Muscle layer of duodenum (tissue), 2 donors: ENCODE measurements around the gene CHCHD6.

Source experiments
- H3K27ac ChIP-seq: one replicate; pipeline ENCODE4 v1.7.0; 2013; ENCODE audit warnings: mild to moderate bottlenecking, low read length
- H3K27me3 ChIP-seq: one replicate; pipeline ENCODE4 v1.7.0; 2013; ENCODE audit warnings: low read depth, mild to moderate bottlenecking, control low read depth, low read length
- H3K36me3 ChIP-seq, 2 donors: one replicate each; pipeline ENCODE4 v1.7.0; 2013; ENCODE audit warnings: low read length in 2 of 2, control low read depth in 1 of 2, mild to moderate bottlenecking in 1 of 2; ENCODE audit not compliant: insufficient read depth in 2 of 2, control insufficient read depth in 1 of 2
- H3K4me1 ChIP-seq, 2 donors: one replicate each; pipeline ENCODE4 v1.7.0; 2013; ENCODE audit warnings: low read length in 2 of 2, mild to moderate bottlenecking in 2 of 2, control low read depth in 1 of 2, moderate library complexity in 1 of 2; ENCODE audit not compliant: insufficient read depth in 2 of 2, control insufficient read depth in 1 of 2
- H3K4me3 ChIP-seq, 2 donors: one replicate each; pipeline ENCODE4 v1.7.0; 2013; ENCODE audit warnings: low read length in 2 of 2, low read depth in 1 of 2, mild to moderate bottlenecking in 1 of 2
- H3K9me3 ChIP-seq, 2 donors: one replicate each; pipeline ENCODE4 v1.7.0; 2013; ENCODE audit warnings: low read length in 2 of 2, control low read depth in 1 of 2, mild to moderate bottlenecking in 1 of 2; ENCODE audit not compliant: control insufficient read depth in 1 of 2
- donor health status: healthy.

CHCHD6 gene

GRCh38 chr3:127000119-127000518, 296.1 kb downstream of the CHCHD6 start:
- Histone ChIP-seq H3K4me3 (no peak overlapping the region), H3K36me3 (no peaks in the 10 kb centered on the region), H3K27ac (no peak overlapping the region), H3K27me3 (no peaks in the 10 kb centered on the region), H3K4me1 (peaks cover 0 to 30% of the 10 kb centered on the region in 2 donors), H3K9me3 (no peaks in the 10 kb centered on the region)

GRCh38 chr3:127000761-127001160, 296.7 kb downstream of the CHCHD6 start:
- no peaks in the 10 kb centered on the region for H3K36me3 ChIP-seq
- H3K27ac ChIP-seq, result no peak overlapping the region
- peaks cover 0 to 30% of the 10 kb centered on the region in 2 donors for H3K4me1 ChIP-seq
- no peaks in the 10 kb centered on the region for H3K27me3 ChIP-seq
- H3K4me3 ChIP-seq, result no peak overlapping the region
- no peaks in the 10 kb centered on the region for H3K9me3 ChIP-seq

- peak overlapping the region in 1 of 2 donors; percentile 52 for H3K4me3 ChIP-seq
- no peak overlapping the region for H3K27ac ChIP-seq
- H3K36me3 ChIP-seq, result no peaks in the 10 kb centered on the region
- peaks cover 0 to 30% of the 10 kb centered on the region in 2 donors for H3K4me1 ChIP-seq
- no peaks in the 10 kb centered on the region for H3K9me3 ChIP-seq
- no peaks in the 10 kb centered on the region for H3K27me3 ChIP-seq
These were observed 297.6 kb downstream of the CHCHD6 start for GRCh38 chr3:127001486-127002194.

- Histone ChIP-seq H3K4me1 (peaks cover 0 to 30% of the 10 kb centered on the region in 2 donors), H3K9me3 (no peaks in the 10 kb centered on the region), H3K36me3 (peaks cover 0 to 2% of the 10 kb centered on the region in 2 donors), H3K4me3 (peak overlapping the region in 1 of 2 donors; percentile 52), H3K27me3 (no peaks in the 10 kb centered on the region), H3K27ac (no peak overlapping the region)
These were observed 298.4 kb downstream of the CHCHD6 start for GRCh38 chr3:127002195-127003174.

GRCh38 chr3:127003175-127003555, 299.1 kb downstream of the CHCHD6 start:
- H3K36me3 ChIP-seq, result peaks cover 0 to 7% of the 10 kb centered on the region in 2 donors
- H3K4me1 ChIP-seq, result peaks cover 0 to 30% of the 10 kb centered on the region in 2 donors
- no peaks in the 10 kb centered on the region for H3K9me3 ChIP-seq
- no peak overlapping the region for H3K4me3 ChIP-seq
- no peak overlapping the region for H3K27ac ChIP-seq
- H3K27me3 ChIP-seq, result no peaks in the 10 kb centered on the region

- no peak overlapping the region for H3K27ac ChIP-seq
- H3K9me3 ChIP-seq, result no peaks in the 10 kb centered on the region
- H3K36me3 ChIP-seq, result peaks cover 0 to 7% of the 10 kb centered on the region in 2 donors
- H3K4me3 ChIP-seq, result no peak overlapping the region
- H3K4me1 ChIP-seq, result peaks cover 0 to 28% of the 10 kb centered on the region in 2 donors
- no peaks in the 10 kb centered on the region for H3K27me3 ChIP-seq
These were observed 299.7 kb downstream of the CHCHD6 start for GRCh38 chr3:127003601-127004280.

GRCh38 chr3:127004641-127005397, 300.8 kb downstream of the CHCHD6 start:
- Histone ChIP-seq H3K4me3 (no peak overlapping the region), H3K27me3 (no peaks in the 10 kb centered on the region), H3K36me3 (peaks cover 0 to 7% of the 10 kb centered on the region in 2 donors), H3K4me1 (peaks cover 0 to 25% of the 10 kb centered on the region in 2 donors), H3K9me3 (no peaks in the 10 kb centered on the region), H3K27ac (no peak overlapping the region)

GRCh38 chr3:127005864-127006500, 301.9 kb downstream of the CHCHD6 start:
- H3K4me3 ChIP-seq, result no peak overlapping the region
- no peaks in the 10 kb centered on the region for H3K9me3 ChIP-seq
- H3K27me3 ChIP-seq, result no peaks in the 10 kb centered on the region
- H3K4me1 ChIP-seq, result peaks cover 0 to 19% of the 10 kb centered on the region in 2 donors
- H3K36me3 ChIP-seq, result peaks cover 0 to 7% of the 10 kb centered on the region in 2 donors
- H3K27ac ChIP-seq, result no peak overlapping the region

GRCh38 chr3:127006781-127007436, 302.9 kb downstream of the CHCHD6 start:
- Histone ChIP-seq H3K27ac (no peak overlapping the region), H3K4me3 (no peak overlapping the region), H3K36me3 (peaks cover 0 to 12% of the 10 kb centered on the region in 2 donors), H3K27me3 (no peaks in the 10 kb centered on the region), H3K4me1 (peaks cover 0 to 19% of the 10 kb centered on the region in 2 donors), H3K9me3 (no peaks in the 10 kb centered on the region)

GRCh38 chr3:127008236-127008635, 304.2 kb downstream of the CHCHD6 start:
- Histone ChIP-seq H3K9me3 (no peaks in the 10 kb centered on the region), H3K4me1 (peaks cover 0 to 11% of the 10 kb centered on the region in 2 donors), H3K36me3 (peaks cover 0 to 24% of the 10 kb centered on the region in 2 donors), H3K27ac (no peak overlapping the region), H3K4me3 (no peak overlapping the region), H3K27me3 (no peaks in the 10 kb centered on the region)
